Stimulated activated effector memory CD8-positive, alpha-beta T cell treated with anti-CD3 and anti-CD28 coated beads, Interleukin-12 subunit alpha, Interleukin-12 subunit beta, amount 100 ng/mL, for 72 hours (primary cell): Measurements from ENCODE around the gene MYL6B.

Source experiments
- ATAC-seq: fragments of 150-1000 bp; cut with Tn5 transposase; 2 replicates; pipeline ENCODE4 v1.10.0; 2021
- DNase-seq, 2 donors: peaks; one replicate each; pipeline ENCODE4 v3.0.0; 2021 to 2022; ENCODE audit warnings: low spot score in 2 of 2
- H3K27ac Mint-ChIP-seq: one replicate; pipeline ENCODE4 v1.8.0; 2022; ENCODE audit warnings: mild to moderate bottlenecking, mixed read lengths
- H3K36me3 Mint-ChIP-seq: one replicate; pipeline ENCODE4 v1.8.0; 2022; ENCODE audit warnings: mild to moderate bottlenecking, mixed read lengths
- H3K4me1 Mint-ChIP-seq: one replicate; pipeline ENCODE4 v1.8.0; 2022; ENCODE audit warnings: mixed read lengths
- H3K4me3 Mint-ChIP-seq: one replicate; pipeline ENCODE4 v1.8.0; 2022; ENCODE audit warnings: mild to moderate bottlenecking, mixed read lengths
- H3K9me3 Mint-ChIP-seq: one replicate; pipeline ENCODE4 v1.8.0; 2022; ENCODE audit warnings: mixed read lengths

The MYL6B gene

GRCh38 chr12:56197921-56198635 is 45.7 kb downstream of the MYL6B start:
- H3K4me1 Mint-ChIP-seq, result peaks cover 11% of the 10 kb centered on the region
- no peak overlapping the region for H3K4me3 Mint-ChIP-seq
- H3K27ac Mint-ChIP-seq, result no peak overlapping the region
- no peaks in the 10 kb centered on the region for H3K9me3 Mint-ChIP-seq
- DNase-seq (no peak), ATAC-seq (no peak)
- H3K36me3 Mint-ChIP-seq, result no peaks in the 10 kb centered on the region

GRCh38 chr12:56198836-56199235 is 46.4 kb downstream of the MYL6B start:
- Mint-ChIP-seq H3K36me3 (no peaks in the 10 kb centered on the region), H3K9me3 (no peaks in the 10 kb centered on the region), H3K27ac (no peak overlapping the region), H3K4me1 (peaks cover 5% of the 10 kb centered on the region), H3K4me3 (no peak overlapping the region)
- ATAC-seq (no peak), DNase-seq (no peak)

DNA sequence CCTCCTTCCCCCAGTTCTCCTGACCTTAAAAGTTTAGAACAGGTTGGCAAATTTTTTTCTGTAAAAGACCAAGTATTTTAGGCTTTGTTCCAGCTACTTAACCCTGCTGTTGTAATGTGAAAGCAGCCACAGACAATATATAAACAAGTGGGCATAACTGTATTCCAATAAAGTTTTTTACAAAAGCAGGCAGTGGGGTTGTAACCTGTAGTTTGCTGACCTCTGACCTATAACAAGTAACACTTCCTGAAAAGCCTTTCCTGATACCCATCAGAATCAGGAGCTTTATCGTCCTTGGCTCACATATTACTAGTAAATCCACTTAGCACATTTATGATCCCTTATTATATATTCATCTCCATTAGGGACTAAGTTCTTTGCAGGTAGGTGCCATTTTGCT is 50.0 kb downstream of the MYL6B start:
- peak overlapping the region; percentile 38 for H3K27ac Mint-ChIP-seq

DNA sequence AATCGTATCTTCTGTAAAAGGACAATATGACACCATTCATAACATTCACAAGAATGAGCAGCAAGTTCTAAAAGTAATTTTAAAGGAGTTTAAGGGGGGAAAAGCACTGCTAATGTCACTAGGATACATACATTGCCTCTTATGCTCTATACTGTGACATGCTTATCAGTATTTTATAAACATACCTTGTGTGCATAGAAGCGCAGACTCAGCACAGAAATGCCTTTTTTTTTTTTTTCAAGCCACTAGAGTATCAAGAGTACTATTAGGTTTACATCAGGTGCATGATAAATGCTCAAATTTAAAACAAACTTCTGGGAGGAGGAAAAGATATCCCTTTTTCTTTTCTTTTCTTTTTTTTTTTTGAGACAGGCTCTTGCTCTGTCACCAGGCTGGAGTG is 50.5 kb downstream of the MYL6B start:
- Mint-ChIP-seq H3K4me3 (no peak overlapping the region), H3K9me3 (no peaks in the 10 kb centered on the region), H3K4me1 (no peaks in the 10 kb centered on the region), H3K27ac (peak overlapping the region; percentile 38), H3K36me3 (peaks cover 38% of the 10 kb centered on the region)
- DNase-seq (no peak), ATAC-seq (no peak)

More for the DNA sequence above, 50.0 kb downstream of the MYL6B start:
- Mint-ChIP-seq H3K4me3 (no peak overlapping the region), H3K9me3 (no peaks in the 10 kb centered on the region), H3K4me1 (no peaks in the 10 kb centered on the region), H3K36me3 (peaks cover 33% of the 10 kb centered on the region)
- no peak for ATAC-seq
- DNase-seq, result no peak

DNA sequence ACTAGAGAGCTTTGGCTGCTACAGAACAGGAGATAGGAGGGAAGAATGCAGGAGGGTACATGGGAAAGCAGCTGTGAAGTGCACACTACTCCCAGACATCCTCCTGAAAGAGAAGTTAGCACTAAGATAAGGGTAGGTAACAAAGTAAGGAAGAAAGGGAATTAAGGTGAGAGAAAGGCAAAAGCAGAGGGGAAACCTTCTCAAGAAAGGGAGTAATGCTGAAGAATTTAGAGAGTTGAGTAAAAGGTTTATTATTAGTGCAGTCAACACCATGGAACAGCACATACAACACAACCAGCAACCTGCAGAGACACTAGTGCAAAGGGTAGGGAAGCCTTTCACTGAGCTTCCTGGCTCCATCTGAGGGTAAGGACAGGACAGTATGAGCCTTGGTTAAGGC is 51.9 kb downstream of the MYL6B start:
- no peaks in the 10 kb centered on the region for H3K4me1 Mint-ChIP-seq
- no peak overlapping the region for H3K4me3 Mint-ChIP-seq
- no peak for ATAC-seq
- H3K36me3 Mint-ChIP-seq, result peaks cover 52% of the 10 kb centered on the region
- no peak overlapping the region for H3K27ac Mint-ChIP-seq
- no peaks in the 10 kb centered on the region for H3K9me3 Mint-ChIP-seq
- no peak for DNase-seq

DNA sequence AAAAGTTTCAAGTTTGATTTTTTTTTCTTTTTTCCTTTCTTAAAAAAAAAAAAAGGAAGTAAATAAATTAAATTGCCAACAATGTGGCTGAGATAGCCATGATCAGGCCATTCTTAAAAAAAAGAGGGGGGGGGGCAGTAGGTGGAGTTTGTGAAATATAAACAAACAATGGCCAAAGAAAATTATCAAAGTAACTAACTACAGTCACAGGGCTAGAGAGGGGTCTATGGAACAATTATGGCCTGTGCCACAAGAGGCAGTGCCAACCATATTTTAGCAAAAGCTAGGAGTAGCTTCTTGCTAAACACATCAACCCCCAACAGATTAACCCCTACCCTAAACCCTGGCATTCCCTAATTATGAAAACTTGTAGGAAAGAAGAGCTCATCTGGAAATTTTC is 53.1 kb downstream of the MYL6B start:
- no peak for DNase-seq
- Mint-ChIP-seq H3K4me3 (no peak overlapping the region), H3K36me3 (peaks cover 64% of the 10 kb centered on the region), H3K9me3 (no peaks in the 10 kb centered on the region), H3K4me1 (no peaks in the 10 kb centered on the region), H3K27ac (no peak overlapping the region)
- ATAC-seq, result no peak

DNA sequence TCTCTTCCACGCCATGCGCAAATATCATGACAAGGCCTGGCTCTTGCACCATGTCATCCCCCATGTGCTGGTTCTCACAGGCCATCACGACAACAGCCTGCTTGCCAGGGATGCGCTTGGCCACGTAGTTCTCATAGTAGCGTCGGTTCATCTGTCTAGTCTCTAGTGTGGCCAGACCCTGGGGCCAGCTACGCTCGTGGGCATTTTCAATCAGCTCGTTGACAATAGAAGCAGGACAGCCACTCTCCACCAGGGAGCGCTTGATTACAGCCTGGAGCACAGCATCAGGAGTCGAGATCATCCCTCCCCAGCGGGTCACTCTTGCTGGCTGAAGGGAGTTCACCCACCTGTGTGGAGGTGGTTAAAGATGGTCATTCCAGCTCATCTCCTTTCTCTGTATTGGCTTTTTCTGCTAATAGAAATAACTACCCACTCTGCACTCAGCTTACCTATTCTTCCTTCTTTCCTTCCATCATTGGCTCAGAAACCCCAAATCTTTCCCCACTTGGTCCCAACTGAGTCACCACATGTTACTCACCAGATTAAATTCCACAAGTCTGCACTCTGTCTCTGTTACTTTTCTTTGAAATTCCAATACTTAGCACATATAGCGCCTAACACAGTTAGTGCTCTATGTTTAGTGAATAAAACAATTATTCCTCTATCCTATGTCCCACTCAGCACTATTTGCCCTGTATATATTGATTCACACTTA is 54.2 kb downstream of the MYL6B start:
- Mint-ChIP-seq H3K4me1 (no peaks in the 10 kb centered on the region), H3K27ac (no peak overlapping the region)

More for the DNA sequence above, 54.2 kb downstream of the MYL6B start:
- no peak for DNase-seq
- ATAC-seq, result peak; percentile 73
- H3K4me3 Mint-ChIP-seq, result no peak overlapping the region
- H3K36me3 Mint-ChIP-seq, result peaks cover 76% of the 10 kb centered on the region
- no peaks in the 10 kb centered on the region for H3K9me3 Mint-ChIP-seq
